ENCODE measurements around the gene MAP6.

Gene MAP6

GRCh38 chr11:75626889-75627529 lies 41.8 kb downstream of the MAP6 start:
- no peak for DNase-seq (ENCODE audit: extremely low read depth, insufficient read length)
- Histone ChIP-seq H3K36me3 (ENCODE audit: control insufficient read depth, insufficient read depth, low read length) (no peaks in the 10 kb centered on the region), H3K27me3 (replicated peaks; ENCODE audit: control insufficient read depth, insufficient read depth, low read length) (no peaks in the 10 kb centered on the region), H3K4me3 (replicated peaks; ENCODE audit: low read depth, low read length) (no peak overlapping the region)
- TF ChIP-seq CTCF (IDR thresholded peaks at IDR 0.05; ENCODE audit: insufficient read depth, low read length, poor library complexity, severe bottlenecking), result no peak

GRCh38 chr11:75625991-75626888 lies 42.6 kb downstream of the MAP6 start:
- no peak for DNase-seq (ENCODE audit: extremely low read depth, insufficient read length)
- TF ChIP-seq CTCF (IDR thresholded peaks at IDR 0.05; ENCODE audit: insufficient read depth, low read length, poor library complexity, severe bottlenecking), result no peak
- no peaks in the 10 kb centered on the region for H3K27me3 ChIP-seq (replicated peaks; ENCODE audit: control insufficient read depth, insufficient read depth, low read length)
- H3K36me3 ChIP-seq (ENCODE audit: control insufficient read depth, insufficient read depth, low read length), result no peaks in the 10 kb centered on the region
- H3K4me3 ChIP-seq (replicated peaks; ENCODE audit: low read depth, low read length), result no peak overlapping the region

- Histone ChIP-seq H3K4me3 (replicated peaks; ENCODE audit: low read depth, low read length) (no peak overlapping the region), H3K36me3 (ENCODE audit: control insufficient read depth, insufficient read depth, low read length) (no peaks in the 10 kb centered on the region), H3K27me3 (replicated peaks; ENCODE audit: control insufficient read depth, insufficient read depth, low read length) (no peaks in the 10 kb centered on the region)
- no peak for TF ChIP-seq CTCF (IDR thresholded peaks at IDR 0.05; ENCODE audit: insufficient read depth, low read length, poor library complexity, severe bottlenecking)
- DNase-seq (ENCODE audit: extremely low read depth, insufficient read length), result no peak
Observed at GRCh38 chr11:75625021-75625420, 43.8 kb downstream of the MAP6 start.

GRCh38 chr11:75616281-75616680 lies 52.6 kb downstream of the MAP6 start:
- TF ChIP-seq CTCF (IDR thresholded peaks at IDR 0.05; ENCODE audit: insufficient read depth, low read length, poor library complexity, severe bottlenecking), result no peak
- DNase-seq (ENCODE audit: extremely low read depth, insufficient read length), result no peak
- H3K27me3 ChIP-seq (replicated peaks; ENCODE audit: control insufficient read depth, insufficient read depth, low read length), result no peaks in the 10 kb centered on the region; the same call in none of the 2 replicates
- H3K36me3 ChIP-seq (ENCODE audit: control insufficient read depth, insufficient read depth, low read length), result no peaks in the 10 kb centered on the region
- no peak overlapping the region for H3K4me3 ChIP-seq (replicated peaks; ENCODE audit: low read depth, low read length)

- DNase-seq (ENCODE audit: extremely low read depth, insufficient read length), result no peak
- TF ChIP-seq CTCF (IDR thresholded peaks at IDR 0.05; ENCODE audit: insufficient read depth, low read length, poor library complexity, severe bottlenecking), result no peak
- Histone ChIP-seq H3K4me3 (replicated peaks; ENCODE audit: low read depth, low read length) (no peak overlapping the region), H3K36me3 (ENCODE audit: control insufficient read depth, insufficient read depth, low read length) (no peaks in the 10 kb centered on the region), H3K27me3 (replicated peaks; ENCODE audit: control insufficient read depth, insufficient read depth, low read length) (no peaks in the 10 kb centered on the region; the same call in none of the 2 replicates)
Observed at GRCh38 chr11:75615751-75616150, 53.1 kb downstream of the MAP6 start.
